ENCODE data around the gene ADAT1.

DNA sequence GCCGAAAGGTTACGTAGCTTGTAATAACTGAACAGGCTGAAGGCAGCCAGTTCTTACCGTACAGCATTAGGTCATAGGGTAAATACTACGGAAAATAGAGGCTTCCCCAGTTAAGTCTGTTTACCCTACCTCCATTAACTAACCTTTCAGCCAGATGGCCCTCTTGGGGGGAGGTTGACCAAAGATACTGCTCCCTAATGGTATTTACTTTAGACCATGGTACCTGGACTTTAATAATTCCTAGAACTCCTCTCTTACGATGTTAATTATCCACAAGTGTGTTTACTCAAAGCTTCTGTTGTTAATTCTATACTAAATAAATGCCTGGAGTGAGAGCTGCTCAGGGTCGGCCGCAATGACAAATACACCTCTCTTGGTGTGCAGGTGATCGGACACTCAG lies 9.8 kb upstream of the ADAT1 start:
- TF ChIP-seq, protein P1, sequence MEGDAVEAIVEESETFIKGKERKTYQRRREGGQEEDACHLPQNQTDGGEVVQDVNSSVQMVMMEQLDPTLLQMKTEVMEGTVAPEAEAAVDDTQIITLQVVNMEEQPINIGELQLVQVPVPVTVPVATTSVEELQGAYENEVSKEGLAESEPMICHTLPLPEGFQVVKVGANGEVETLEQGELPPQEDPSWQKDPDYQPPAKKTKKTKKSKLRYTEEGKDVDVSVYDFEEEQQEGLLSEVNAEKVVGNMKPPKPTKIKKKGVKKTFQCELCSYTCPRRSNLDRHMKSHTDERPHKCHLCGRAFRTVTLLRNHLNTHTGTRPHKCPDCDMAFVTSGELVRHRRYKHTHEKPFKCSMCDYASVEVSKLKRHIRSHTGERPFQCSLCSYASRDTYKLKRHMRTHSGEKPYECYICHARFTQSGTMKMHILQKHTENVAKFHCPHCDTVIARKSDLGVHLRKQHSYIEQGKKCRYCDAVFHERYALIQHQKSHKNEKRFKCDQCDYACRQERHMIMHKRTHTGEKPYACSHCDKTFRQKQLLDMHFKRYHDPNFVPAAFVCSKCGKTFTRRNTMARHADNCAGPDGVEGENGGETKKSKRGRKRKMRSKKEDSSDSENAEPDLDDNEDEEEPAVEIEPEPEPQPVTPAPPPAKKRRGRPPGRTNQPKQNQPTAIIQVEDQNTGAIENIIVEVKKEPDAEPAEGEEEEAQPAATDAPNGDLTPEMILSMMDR (IDR thresholded peaks at IDR 0.05) = no peak
- no peak for TF ChIP-seq POLR2A (IDR thresholded peaks at IDR 0.05)
